CD14-positive monocyte (primary cell): ENCODE data around the gene PTMS. TPM values are rescaled to one million over a fixed set of nuclear protein-coding genes. Genes with fewer than 3 reads are reported as not detected.

Experiments
- DNase-seq, 3 donors: peaks; one replicate each; pipeline ENCODE4 v3.0.0-alpha.2; 2011 to 2022
- H2AFZ ChIP-seq: 2 replicates; pipeline ENCODE4 v1.6.0; 2012; ENCODE audit warnings: mild to moderate bottlenecking, low read depth, low read length, inconsistent platforms; ENCODE audit not compliant: insufficient read depth, poor library complexity, severe bottlenecking
- H3K27ac ChIP-seq, 2 donors: 1 replicate in 1 of 2; 2 replicates in 1 of 2; pipeline ENCODE4 v1.5.1; 2012 to 2013; ENCODE audit warnings: low read length in 2 of 2, control low read depth in 1 of 2, inconsistent platforms in 1 of 2, low read depth in 1 of 2, mild to moderate bottlenecking in 1 of 2
- H3K27me3 ChIP-seq, 2 donors: one replicate each; pipeline versions ENCODE4 v1.6.0 to v1.6.1; 2011 to 2013; ENCODE audit warnings: low read length in 2 of 2; ENCODE audit not compliant: control insufficient read depth in 2 of 2, insufficient read depth in 2 of 2
- H3K36me3 ChIP-seq, 2 donors: replicated peaks in 1 of 2; 1 replicate in 1 of 2; 2 replicates in 1 of 2; pipeline versions ENCODE4 v1.5.1 to v1.6.1; 2012 to 2013; ENCODE audit warnings: low read length in 2 of 2, control low read depth in 1 of 2, inconsistent platforms in 1 of 2, mild to moderate bottlenecking in 1 of 2; ENCODE audit not compliant: insufficient read depth in 2 of 2, control insufficient read depth in 1 of 2
- H3K4me1 ChIP-seq, 2 donors: 1 replicate in 1 of 2; 2 replicates in 1 of 2; pipeline versions ENCODE4 v1.5.1 to v1.6.1; 2012 to 2013; ENCODE audit warnings: low read length in 2 of 2, control low read depth in 1 of 2, inconsistent platforms in 1 of 2, mild to moderate bottlenecking in 1 of 2, moderate library complexity in 1 of 2; ENCODE audit not compliant: insufficient read depth in 2 of 2, control insufficient read depth in 1 of 2
- H3K4me2 ChIP-seq: replicated peaks from 2 replicates; pipeline ENCODE3; 2012; ENCODE audit warnings: low read length, moderate library complexity, mild to moderate bottlenecking; ENCODE audit not compliant: poor library complexity, severe bottlenecking; ENCODE audit errors: extremely low read depth
- H3K4me3 ChIP-seq, 3 experiments: fragments of 200-600 bp in 1 of 3; sonication (generic) in 1 of 3; replicated peaks in 1 of 3; 1 replicate in 2 of 3; 2 replicates in 1 of 3; pipeline ENCODE4 v1.5.1; 2011 to 2013; ENCODE audit warnings: low read length in 3 of 3, mild to moderate bottlenecking in 3 of 3, control low read depth in 2 of 3, low read depth in 2 of 3, inconsistent platforms in 1 of 3, moderate library complexity in 1 of 3
- H3K79me2 ChIP-seq: 2 replicates; pipeline ENCODE4 v1.6.0; 2012; ENCODE audit warnings: mild to moderate bottlenecking, control low read depth, inconsistent platforms, low read length, moderate library complexity; ENCODE audit not compliant: insufficient read depth
- H3K9ac ChIP-seq: 2 replicates; pipeline ENCODE4 v1.6.0; 2017; ENCODE audit warnings: low read length, mild to moderate bottlenecking; ENCODE audit not compliant: insufficient read depth, poor library complexity, severe bottlenecking
- H3K9me3 ChIP-seq, 2 donors: replicated peaks in 1 of 2; 1 replicate in 1 of 2; 2 replicates in 1 of 2; pipeline versions ENCODE4 v1.5.1 to v1.6.1; 2012 to 2013; ENCODE audit warnings: low read length in 2 of 2, control low read depth in 1 of 2; ENCODE audit not compliant: control insufficient read depth in 1 of 2, insufficient read depth in 1 of 2
- H4K20me1 ChIP-seq: 2 replicates; pipeline ENCODE4 v1.6.0; 2012; ENCODE audit warnings: mild to moderate bottlenecking, low read length, control low read depth, moderate library complexity; ENCODE audit not compliant: insufficient read depth
- H3K27ac Mint-ChIP-seq, 7 donors: one replicate each; pipeline ENCODE4 v1.8.0; 2020; ENCODE audit warnings: mild to moderate bottlenecking in 7 of 7, mixed read lengths in 7 of 7, moderate library complexity in 6 of 7, inconsistent platforms in 2 of 7
- H3K27me3 Mint-ChIP-seq, 3 donors: one replicate each; pipeline ENCODE4 v1.8.0; 2021 to 2022; ENCODE audit warnings: low read depth in 3 of 3, mild to moderate bottlenecking in 3 of 3, mixed read lengths in 3 of 3, moderate library complexity in 3 of 3, inconsistent platforms in 1 of 3
- H3K36me3 Mint-ChIP-seq, 2 donors: one replicate each; pipeline ENCODE4 v1.8.0; 2020; ENCODE audit warnings: mixed read lengths in 2 of 2, inconsistent platforms in 1 of 2, mild to moderate bottlenecking in 1 of 2
- H3K4me1 Mint-ChIP-seq: one replicate; pipeline ENCODE4 v1.8.0; 2020; ENCODE audit warnings: mild to moderate bottlenecking, mixed read lengths
- H3K4me3 Mint-ChIP-seq, 2 donors: one replicate each; pipeline ENCODE4 v1.8.0; 2020; ENCODE audit warnings: mild to moderate bottlenecking in 2 of 2, mixed read lengths in 2 of 2, moderate library complexity in 1 of 2
- H3K9me3 Mint-ChIP-seq, 7 donors: one replicate each; pipeline ENCODE4 v1.8.0; 2020 to 2022; ENCODE audit warnings: mixed read lengths in 7 of 7, mild to moderate bottlenecking in 6 of 7, moderate library complexity in 6 of 7, inconsistent platforms in 2 of 7
- CTCF ChIP-seq: fragments of 200-600 bp; IDR thresholded peaks from one replicate; pipeline ENCODE4 v1.8.0; 2022; ENCODE audit warnings: antibody characterized with exemption, mild to moderate bottlenecking
- WGBS: methylation state at CpG from one replicate; pipeline ENCODE4 v1.1.5; 2013; ENCODE audit warnings: missing lambda C conversion rate; ENCODE audit not compliant: insufficient coverage; 5-methylcytosine and 5-hydroxymethylcytosine counted together
- intact Hi-C, 2 donors: fragments of 100-400 bp; cut with micrococcal nuclease; formaldehyde crosslinking; loops; one replicate each; pipeline versions ENCODE4 v1.15.0 to v1.15.1; 2023
- polyA plus RNA-seq, 3 donors: library from polyadenylated mRNA; depleted of rRNA in 1 of 3; unstranded in 2 of 3; stranded (reverse) in 1 of 3; fragments of 300-500 nt in 2 of 3; fragments of >200 nt in 1 of 3; fragmentation: Illumina TruSeq in 2 of 3; gene quantifications; 1 replicate in 2 of 3; 2 replicates in 1 of 3; pipeline ENCODE4 v1.2.3, GENCODE V29; 2012 to 2021

PTMS gene
- polyA plus RNA-seq, 3 donors, result 2.4 to 9.7 (median 2.6) TPM

DNA sequence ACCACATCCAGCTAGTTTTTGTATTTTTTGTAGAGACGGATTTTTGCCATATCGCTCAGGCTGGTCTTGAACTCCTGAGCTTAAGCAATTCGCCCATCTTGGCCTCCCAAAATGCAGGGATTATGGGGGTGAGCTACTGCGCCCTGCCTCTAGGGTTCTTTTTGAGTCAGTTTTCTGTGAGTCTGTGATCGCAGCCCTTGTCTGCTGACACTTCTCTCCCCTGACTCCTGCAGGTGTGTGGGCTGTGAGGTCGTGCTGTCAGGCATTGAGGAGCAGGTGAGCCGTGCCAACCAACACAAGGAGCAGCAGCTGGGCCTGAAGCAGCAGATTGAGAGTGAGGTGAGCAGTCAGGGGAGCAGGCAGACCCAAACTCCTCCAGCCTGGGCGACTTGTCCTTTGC, 36.0 kb upstream of the PTMS start:
- Histone ChIP-seq H3K4me2 (no peak overlapping the region), H3K4me1 (no peaks in the 10 kb centered on the region), H3K9ac (no peak overlapping the region), H3K4me3 (no peak overlapping the region), H3K27me3 (no peaks in the 10 kb centered on the region), H2AFZ (no peak overlapping the region), H4K20me1 (no peaks in the 10 kb centered on the region), H3K36me3 (peaks cover 64 to 85% of the 10 kb centered on the region in 2 donors), H3K79me2 (peaks cover 10% of the 10 kb centered on the region), H3K9me3 (no peaks in the 10 kb centered on the region), H3K27ac (no peak overlapping the region)
- no peak for TF ChIP-seq CTCF
- H3K36me3 Mint-ChIP-seq, result peaks cover 66 to 94% of the 10 kb centered on the region in 2 donors
- WGBS, result 95% methylated on average over 6 of the region's 8 CpGs
- no peaks in the 10 kb centered on the region for H3K9me3 Mint-ChIP-seq
- H3K27me3 Mint-ChIP-seq, result peaks cover 0 to 2% (median 0%) of the 10 kb centered on the region in 3 donors
- intact Hi-C loops, result no loop called here
- DNase-seq, result no peak
- H3K27ac Mint-ChIP-seq, result peak overlapping the region in 1 of 7 donors; percentile 37
- H3K4me3 Mint-ChIP-seq, result no peak overlapping the region
- no peaks in the 10 kb centered on the region for H3K4me1 Mint-ChIP-seq

GRCh38 chr12:6734506-6735387, 31.4 kb upstream of the PTMS start:
- H3K9me3 ChIP-seq, result no peaks in the 10 kb centered on the region
- H3K4me1 ChIP-seq, result no peaks in the 10 kb centered on the region
- H3K4me1 Mint-ChIP-seq, result peaks cover 4% of the 10 kb centered on the region
- no peak overlapping the region for H2AFZ ChIP-seq
- no peaks in the 10 kb centered on the region for H3K9me3 Mint-ChIP-seq
- no peak overlapping the region for H3K4me3 Mint-ChIP-seq
- H3K4me3 ChIP-seq, result no peak overlapping the region
- TF ChIP-seq CTCF, result no peak
- DNase-seq, result no peak
- peaks cover 0 to 2% (median 2%) of the 10 kb centered on the region in 3 donors for H3K27me3 Mint-ChIP-seq
- H3K4me2 ChIP-seq, result no peak overlapping the region
- peaks cover 41 to 72% of the 10 kb centered on the region in 2 donors for H3K36me3 Mint-ChIP-seq
- H3K79me2 ChIP-seq, result no peaks in the 10 kb centered on the region
- H3K27ac Mint-ChIP-seq, result peak overlapping the region in 4 of 7 donors; percentile 1 to 73 (median 56)
- WGBS, result 94% methylated on average over 7 of the region's 10 CpGs
- no peaks in the 10 kb centered on the region for H3K27me3 ChIP-seq
- no peaks in the 10 kb centered on the region for H4K20me1 ChIP-seq
- H3K36me3 ChIP-seq, result peaks cover 39 to 57% of the 10 kb centered on the region in 2 donors
- H3K27ac ChIP-seq, result no peak overlapping the region
- intact Hi-C loops, result loop anchor here (1.0 to 5.0 kb wide), 3 partner anchors 43 to 93 kb away; partner anchors contain the start of gene P3H3 (in 1 of the 2)
- no peak overlapping the region for H3K9ac ChIP-seq
